LNCAP (cell line): ENCODE results near the gene MRPL27.

Experiments
- CTCF ChIP-seq: fragments of 450-650 bp; IDR thresholded peaks from 2 replicates; pipeline ENCODE4 v1.5.1; 2017; ENCODE audit warnings: mild to moderate bottlenecking

The MRPL27 gene

GRCh38 chr17:50355336-50355700 is 17.7 kb downstream of the MRPL27 start:
- TF ChIP-seq CTCF: no peak

GRCh38 chr17:50354776-50355175 is 18.2 kb downstream of the MRPL27 start:
- no peak for TF ChIP-seq CTCF

- TF ChIP-seq CTCF: no peak
Measured at GRCh38 chr17:50354198-50354597, 18.8 kb downstream of the MRPL27 start.

- no peak for TF ChIP-seq CTCF
Measured at GRCh38 chr17:50353600-50354195, 19.3 kb downstream of the MRPL27 start.

GRCh38 chr17:50352693-50353599 is 20.0 kb downstream of the MRPL27 start:
- TF ChIP-seq CTCF: no peak

GRCh38 chr17:50352072-50352692 is 20.8 kb downstream of the MRPL27 start:
- TF ChIP-seq CTCF: no peak

GRCh38 chr17:50350733-50351132 is 22.3 kb downstream of the MRPL27 start:
- no peak for TF ChIP-seq CTCF
